B cell (primary cell): ENCODE data around the gene ZG16. TPM values are rescaled to one million over a fixed set of nuclear protein-coding genes. Genes with fewer than 3 reads are reported as not detected.

ENCODE experiments used
- ATAC-seq: fragments of 200-7000 bp; cut with Tn5 transposase; one replicate; pipeline ENCODE4 v1.10.0; 2021; ENCODE audit warnings: low read depth, mild to moderate bottlenecking, moderate number of reproducible peaks, moderate library complexity
- CTCF ChIA-PET: fragments of 350-600 bp; sonication (Branson Sonifier 250); formaldehyde crosslinking; loops from one replicate; lab custom pipeline; 2021; ENCODE audit warnings: antibody characterized with exemption, inconsistent platforms; lab: Charles Lee
- POLR2A ChIA-PET: fragments of 350-600 bp; sonication (Branson Sonifier 250); formaldehyde crosslinking; loops from one replicate; lab custom pipeline; 2021; ENCODE audit warnings: antibody characterized with exemption; lab: Charles Lee
- DNase-seq: peaks from one replicate; pipeline ENCODE4 v3.0.0; 2013
- H2AFZ ChIP-seq: 2 replicates; pipeline ENCODE4 v1.6.1; 2012; ENCODE audit warnings: mild to moderate bottlenecking, low read depth, low read length; ENCODE audit not compliant: insufficient read depth, poor library complexity, severe bottlenecking
- H3K27ac ChIP-seq, 2 donors: 1 replicate in 1 of 2; 2 replicates in 1 of 2; pipeline ENCODE4 v1.5.1; 2012 to 2013; ENCODE audit warnings: low read length in 2 of 2, mild to moderate bottlenecking in 2 of 2, moderate library complexity in 1 of 2
- H3K27me3 ChIP-seq, 4 experiments: fragments of 200-600 bp in 1 of 4; sonication (generic) in 1 of 4; replicated peaks in 1 of 4; 1 replicate in 2 of 4; 2 replicates in 2 of 4; pipeline versions ENCODE4 v1.6.1 to v1.7.0; 2013 to 2016; ENCODE audit warnings: low read length in 3 of 4, mild to moderate bottlenecking in 2 of 4, mixed read lengths in 1 of 4, moderate library complexity in 1 of 4; ENCODE audit not compliant: insufficient read depth in 4 of 4, control insufficient read depth in 3 of 4; ENCODE audit errors: control extremely low read depth in 1 of 4
- H3K36me3 ChIP-seq, 2 experiments: replicated peaks in 1 of 2; 1 replicate in 1 of 2; 2 replicates in 1 of 2; pipeline versions ENCODE4 v1.6.1 to v1.7.1; 2013; ENCODE audit warnings: low read length in 1 of 2; ENCODE audit not compliant: insufficient read depth in 2 of 2, control insufficient read depth in 1 of 2; ENCODE audit errors: control extremely low read depth in 1 of 2, extremely low read depth in 1 of 2
- H3K4me1 ChIP-seq, 2 donors: fragments of 200-600 bp in 1 of 2; sonication (generic) in 1 of 2; 1 replicate in 1 of 2; 2 replicates in 1 of 2; pipeline versions ENCODE4 v1.5.1 to v1.6.1; 2013 to 2017; ENCODE audit warnings: low read length in 2 of 2; ENCODE audit not compliant: control insufficient read depth in 2 of 2, insufficient read depth in 2 of 2
- H3K4me2 ChIP-seq: replicated peaks from 2 replicates; pipeline ENCODE3; 2012; ENCODE audit warnings: mild to moderate bottlenecking, low read depth, low read length; ENCODE audit not compliant: poor library complexity, severe bottlenecking
- H3K4me3 ChIP-seq, 5 experiments: fragments of 200-600 bp in 1 of 5; sonication (generic) in 1 of 5; 1 replicate in 3 of 5; 2 replicates in 2 of 5; pipeline versions ENCODE4 v1.5.1 to v1.7.0; 2011 to 2016; ENCODE audit warnings: low read length in 4 of 5, mild to moderate bottlenecking in 4 of 5, low read depth in 2 of 5, control low read depth in 1 of 5, moderate library complexity in 1 of 5; ENCODE audit not compliant: insufficient read depth in 1 of 5; ENCODE audit errors: control extremely low read depth in 1 of 5, extremely low read depth in 1 of 5
- H3K79me2 ChIP-seq: fragments of 200-600 bp; sonication (generic); one replicate; pipeline ENCODE4 v1.6.0; 2016; ENCODE audit warnings: low read length; ENCODE audit not compliant: control insufficient read depth, insufficient read depth
- H3K9ac ChIP-seq: fragments of 200-600 bp; sonication (generic); 2 replicates; pipeline ENCODE4 v1.6.1; 2017; ENCODE audit warnings: mild to moderate bottlenecking, low read length, moderate library complexity
- H3K9me3 ChIP-seq, 3 donors: one replicate each; pipeline versions ENCODE4 v1.6.1 to v1.7.1; 2013; ENCODE audit warnings: low read length in 2 of 3; ENCODE audit not compliant: control insufficient read depth in 2 of 3, insufficient read depth in 1 of 3; ENCODE audit errors: control extremely low read depth in 1 of 3
- H4K20me1 ChIP-seq: 2 replicates; pipeline ENCODE4 v1.6.0; 2012; ENCODE audit warnings: mild to moderate bottlenecking, low read length; ENCODE audit not compliant: insufficient read depth, control insufficient read depth, poor library complexity, severe bottlenecking
- H3K27ac Mint-ChIP-seq: one replicate; pipeline ENCODE4 v1.8.0; 2021; ENCODE audit warnings: mixed read lengths
- H3K27me3 Mint-ChIP-seq: one replicate; pipeline ENCODE4 v1.8.0; 2021; ENCODE audit warnings: mixed read lengths
- H3K4me1 Mint-ChIP-seq: one replicate; pipeline ENCODE4 v1.8.0; 2021; ENCODE audit warnings: mixed read lengths
- H3K4me3 Mint-ChIP-seq: one replicate; pipeline ENCODE4 v1.8.0; 2021; ENCODE audit warnings: mixed read lengths
- H3K9me3 Mint-ChIP-seq: one replicate; pipeline ENCODE4 v1.8.0; 2022; ENCODE audit warnings: mixed read lengths; ENCODE audit not compliant: insufficient read depth
- EZH2 ChIP-seq: IDR thresholded peaks from 2 replicates; pipeline ENCODE4 v1.6.1; 2012; ENCODE audit warnings: borderline replicate concordance, low read depth, mild to moderate bottlenecking, moderate library complexity, low read length; ENCODE audit not compliant: insufficient read depth, poor library complexity, severe bottlenecking
- WGBS: methylation state at CpG from one replicate; pipeline ENCODE4 v1.1.5; 2013; ENCODE audit warnings: missing lambda C conversion rate; ENCODE audit not compliant: insufficient coverage; 5-methylcytosine and 5-hydroxymethylcytosine counted together
- intact Hi-C: fragments of 100-400 bp; cut with micrococcal nuclease; formaldehyde crosslinking; loops from one replicate; pipeline ENCODE4 v1.10.0; 2022
- polyA plus RNA-seq: library from polyadenylated mRNA; depleted of rRNA; stranded (reverse); fragments of >200 nt; gene quantifications from 2 replicates; pipeline ENCODE4 v1.2.3, GENCODE V29; 2012
- total RNA-seq, 2 donors: library from RNA; stranded (reverse); fragments of 120-200 nt in 1 of 2; gene quantifications; 1 replicate in 1 of 2; 2 replicates in 1 of 2; pipeline versions ENCODE4 v1.2.3 to v1.2.4, GENCODE V29; 2013 to 2022
- TF ChIP-seq, protein P1 (sequence below): fragments of 200-600 bp; IDR thresholded peaks from one replicate; pipeline ENCODE4 v1.8.0; 2022; ENCODE audit warnings: antibody characterized with exemption, mild to moderate bottlenecking

Gene ZG16
- total and polyA plus RNA-seq, 2 donors (not counting 1 experiment from before 2014, with no cell fraction given) = 0.06 TPM; not detected in 1

DNA sequence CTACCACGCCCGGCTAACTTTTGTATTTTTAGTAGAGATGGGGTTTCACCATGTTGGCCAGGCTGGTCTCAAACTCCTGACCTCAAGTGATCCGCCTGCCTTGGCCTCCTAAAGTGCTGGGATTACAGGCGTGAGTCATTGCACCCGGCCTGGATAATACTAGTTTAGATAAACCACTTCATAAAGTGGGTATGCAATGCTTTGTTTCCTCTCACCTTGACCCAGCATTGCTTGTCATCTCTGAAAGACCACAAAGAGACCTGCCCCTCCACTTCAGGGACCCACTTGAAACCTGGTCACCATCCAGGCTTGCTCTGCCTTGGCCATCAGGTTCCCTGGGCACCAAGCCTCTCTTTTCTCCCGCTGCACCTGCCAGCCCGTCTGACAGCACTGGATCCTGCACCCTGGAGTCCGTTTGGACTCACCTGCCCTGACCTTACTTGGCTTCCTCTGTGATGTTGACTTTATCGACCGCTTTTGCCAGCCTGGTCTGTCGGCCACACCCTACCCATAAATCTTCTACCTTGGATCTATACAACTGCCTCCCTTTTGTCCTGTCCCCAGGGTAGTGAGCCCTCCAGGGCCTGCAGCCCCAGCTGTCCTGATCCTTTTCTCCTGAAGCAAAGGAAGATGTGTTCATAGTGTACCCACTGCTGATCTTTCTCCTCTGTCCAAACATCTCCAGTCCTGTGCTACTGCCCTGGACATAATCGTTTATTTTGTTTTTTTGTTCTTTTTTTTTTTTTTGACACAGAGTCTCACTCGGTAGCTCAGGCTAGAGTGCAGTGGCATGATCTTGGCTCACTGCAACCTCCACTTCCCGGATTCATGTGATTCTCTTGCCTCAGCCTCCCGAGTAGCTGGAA is 12.7 kb upstream of the ZG16 start:
- H3K4me3 ChIP-seq = no peak overlapping the region
- no peaks in the 10 kb centered on the region for H3K79me2 ChIP-seq
- H3K4me2 ChIP-seq = no peak overlapping the region
- TF ChIP-seq, protein P1, sequence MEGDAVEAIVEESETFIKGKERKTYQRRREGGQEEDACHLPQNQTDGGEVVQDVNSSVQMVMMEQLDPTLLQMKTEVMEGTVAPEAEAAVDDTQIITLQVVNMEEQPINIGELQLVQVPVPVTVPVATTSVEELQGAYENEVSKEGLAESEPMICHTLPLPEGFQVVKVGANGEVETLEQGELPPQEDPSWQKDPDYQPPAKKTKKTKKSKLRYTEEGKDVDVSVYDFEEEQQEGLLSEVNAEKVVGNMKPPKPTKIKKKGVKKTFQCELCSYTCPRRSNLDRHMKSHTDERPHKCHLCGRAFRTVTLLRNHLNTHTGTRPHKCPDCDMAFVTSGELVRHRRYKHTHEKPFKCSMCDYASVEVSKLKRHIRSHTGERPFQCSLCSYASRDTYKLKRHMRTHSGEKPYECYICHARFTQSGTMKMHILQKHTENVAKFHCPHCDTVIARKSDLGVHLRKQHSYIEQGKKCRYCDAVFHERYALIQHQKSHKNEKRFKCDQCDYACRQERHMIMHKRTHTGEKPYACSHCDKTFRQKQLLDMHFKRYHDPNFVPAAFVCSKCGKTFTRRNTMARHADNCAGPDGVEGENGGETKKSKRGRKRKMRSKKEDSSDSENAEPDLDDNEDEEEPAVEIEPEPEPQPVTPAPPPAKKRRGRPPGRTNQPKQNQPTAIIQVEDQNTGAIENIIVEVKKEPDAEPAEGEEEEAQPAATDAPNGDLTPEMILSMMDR = no peak
- TF ChIP-seq EZH2 = no peak
- POLR2A ChIA-PET = interaction anchor here (0.6 kb wide), 1 partner anchor 45 kb away, joined by 4 read pairs; no protein-coding TSS in a partner anchor
- Mint-ChIP-seq H3K27me3 (no peaks in the 10 kb centered on the region), H3K4me3 (no peak overlapping the region), H3K27ac (no peak overlapping the region), H3K9me3 (no peaks in the 10 kb centered on the region), H3K4me1 (no peaks in the 10 kb centered on the region)
- no peaks in the 10 kb centered on the region for H4K20me1 ChIP-seq
- H3K27me3 ChIP-seq = no peaks in the 10 kb centered on the region
- no peak overlapping the region for H3K9ac ChIP-seq
- no peak for DNase-seq
- peaks cover 0 to 3% of the 10 kb centered on the region in 2 donors for H3K4me1 ChIP-seq
- ATAC-seq = no peak
- 91% methylated on average over 9 of the region's 15 CpGs for WGBS
- intact Hi-C loops = no loop called here
- H2AFZ ChIP-seq = no peak overlapping the region
- CTCF ChIA-PET = interaction anchor here (0.6 to 1.5 kb wide), 3 partner anchors 13 to 37 kb away, joined by 3 to 5 read pairs (median 4); partner anchors contain the start of gene ZG16
- H3K9me3 ChIP-seq = no peaks in the 10 kb centered on the region
- no peak overlapping the region for H3K27ac ChIP-seq
- no peaks in the 10 kb centered on the region for H3K36me3 ChIP-seq

- Histone ChIP-seq H3K79me2 (no peaks in the 10 kb centered on the region), H3K9ac (no peak overlapping the region), H3K4me2 (no peak overlapping the region), H3K27me3 (no peaks in the 10 kb centered on the region), H4K20me1 (no peaks in the 10 kb centered on the region), H2AFZ (no peak overlapping the region), H3K36me3 (no peaks in the 10 kb centered on the region), H3K4me3 (no peak overlapping the region), H3K27ac (no peak overlapping the region), H3K4me1 (peaks cover 0 to 3% of the 10 kb centered on the region in 2 donors), H3K9me3 (no peaks in the 10 kb centered on the region)
- Mint-ChIP-seq H3K27ac (no peak overlapping the region), H3K4me3 (no peak overlapping the region), H3K9me3 (no peaks in the 10 kb centered on the region), H3K4me1 (no peaks in the 10 kb centered on the region), H3K27me3 (no peaks in the 10 kb centered on the region)
- ATAC-seq (no peak), DNase-seq (no peak)
- POLR2A ChIA-PET = interaction anchor here (0.7 to 1.2 kb wide), 3 partner anchors 11 to 1232 kb away, joined by 3 to 5 read pairs (median 4); no protein-coding TSS in a partner anchor
- 100% methylated on average over 1 of the region's 3 CpGs for WGBS
- TF ChIP-seq EZH2 = no peak
- TF ChIP-seq, protein P1 = no peak
- CTCF ChIA-PET = interaction anchor here (1.5 kb wide), 1 partner anchor 12 kb away, joined by 4 read pairs; the partner anchor contains the start of gene ZG16
- intact Hi-C loops = no loop called here
Observed at GRCh38 chr16:29766571-29766970, 11.5 kb upstream of the ZG16 start.
